OCI-LY7 (cell line): ENCODE results near the gene SRGAP2. TPM values are rescaled to one million over a fixed set of nuclear protein-coding genes. Genes with fewer than 3 reads are reported as not detected.
"Not testable (repeated sequence)": the region's sequence is repeated elsewhere in the genome, so short reads cannot be mapped to it uniquely, and the experiment has no call there.

Experiments used
- Bru-seq: library from RNA; stranded (reverse); fragments of 400-500 nt; gene quantifications from one replicate; lab custom pipeline; 2021; lab: Mats Ljungman, UMichigan
- BruChase-seq, 2 experiments: library from RNA; stranded (reverse); fragments of 400-500 nt; gene quantifications; one replicate each; lab custom pipeline; 2021; lab: Mats Ljungman, UMichigan
- BruUV-seq: library from RNA; stranded (reverse); fragments of 400-500 nt; replicated peaks from 2 replicates; lab custom pipeline; 2021; lab: Mats Ljungman, UMichigan
- CTCF ChIA-PET: fragments of 300-600 bp; sonication (Branson Sonifier 250); formaldehyde crosslinking; loops from one replicate; lab custom pipeline; 2022; ENCODE audit warnings: antibody characterized with exemption; ENCODE audit not compliant: unreplicated experiment; lab: Charles Lee
- POLR2A ChIA-PET: fragments of 300-600 bp; sonication (Branson Sonifier 250); formaldehyde crosslinking; loops from one replicate; lab custom pipeline; 2022; ENCODE audit warnings: antibody characterized with exemption; lab: Charles Lee
- DNase-seq: peaks from one replicate; pipeline ENCODE4 v3.0.0-alpha.2; 2015; ENCODE audit warnings: low spot score
- H2AFZ ChIP-seq: fragments of 200-600 bp; sonication (generic), shearing (Covaris generic); 2 replicates; pipeline ENCODE4 v1.6.1; 2014; ENCODE audit warnings: mild to moderate bottlenecking, antibody characterized with exemption, low read length, moderate library complexity
- H3K27ac ChIP-seq: fragments of 200-600 bp; sonication (generic); 2 replicates; pipeline ENCODE4 v1.5.1; 2014; ENCODE audit warnings: mixed run types, low read depth, mild to moderate bottlenecking, moderate library complexity, low read length, inconsistent platforms; ENCODE audit not compliant: poor library complexity, severe bottlenecking
- H3K36me3 ChIP-seq: fragments of 200-600 bp; sonication (generic); 2 replicates; pipeline ENCODE4 v1.6.1; 2014; ENCODE audit warnings: mild to moderate bottlenecking, antibody characterized with exemption, low read length, moderate library complexity, mixed read lengths; ENCODE audit not compliant: insufficient read depth
- H3K4me1 ChIP-seq: fragments of 200-600 bp; sonication (generic); 2 replicates; pipeline ENCODE4 v1.5.1; 2014; ENCODE audit warnings: mild to moderate bottlenecking, low read length; ENCODE audit not compliant: insufficient read depth, poor library complexity, severe bottlenecking
- H3K4me2 ChIP-seq: fragments of 200-600 bp; sonication (generic); 2 replicates; pipeline ENCODE4 v1.6.1; 2014; ENCODE audit warnings: mild to moderate bottlenecking, low read length
- H3K4me3 ChIP-seq: fragments of 200-600 bp; sonication (generic); 2 replicates; pipeline ENCODE4 v1.5.1; 2014; ENCODE audit warnings: mild to moderate bottlenecking, low read depth, low read length; ENCODE audit not compliant: poor library complexity, severe bottlenecking
- H3K79me2 ChIP-seq: fragments of 200-600 bp; sonication (generic); 2 replicates; pipeline ENCODE4 v1.6.1; 2016; ENCODE audit warnings: low read depth, mild to moderate bottlenecking, low read length, moderate library complexity, mixed read lengths; ENCODE audit not compliant: insufficient read depth
- H3K9me2 ChIP-seq: fragments of 200-600 bp; sonication (generic); 2 replicates; pipeline ENCODE4 v1.6.1; 2016; ENCODE audit warnings: mild to moderate bottlenecking, low read length, mixed read lengths; ENCODE audit not compliant: insufficient read depth
- H3K9me3 ChIP-seq: fragments of 200-600 bp; sonication (generic); 2 replicates; pipeline ENCODE4 v1.6.1; 2014; ENCODE audit warnings: mild to moderate bottlenecking, mixed run types, low read length, mixed read lengths
- H4K20me1 ChIP-seq: fragments of 200-600 bp; sonication (generic); 2 replicates; pipeline ENCODE4 v1.6.1; 2014; ENCODE audit warnings: mild to moderate bottlenecking, antibody characterized with exemption, low read length, moderate library complexity, mixed read lengths; ENCODE audit not compliant: insufficient read depth
- CTCF ChIP-seq: fragments of 200-600 bp; sonication (generic); conservative IDR thresholded peaks from 2 replicates; pipeline ENCODE4 v1.5.1; 2014; ENCODE audit warnings: mild to moderate bottlenecking, antibody characterized with exemption, low read length, moderate library complexity, mixed read lengths
- intact Hi-C: fragments of 100-400 bp; cut with micrococcal nuclease; formaldehyde crosslinking; loops from one replicate; pipeline ENCODE4 v1.10.0; 2022; ENCODE audit not compliant: unreplicated experiment
- long read RNA-seq: library from polyadenylated mRNA; stranded (forward); transcript quantifications from one replicate; pipeline ENCODE4 v2.0.0, GENCODE V29; 2022
- total RNA-seq, 2 experiments: library from RNA; depleted of rRNA in 1 of 2; stranded (reverse); fragments of >200 nt in 1 of 2; shearing (Covaris generic) in 1 of 2; gene quantifications; 2 replicates each; pipeline ENCODE4 v1.2.3, GENCODE V29; 2014 to 2022

The SRGAP2 gene
- total RNA-seq (2014; rRNA removed; shearing (Covaris generic)) (58.3 and 65.1 TPM in 2 replicates), total RNA-seq (2022) (82.5 and 90.1 TPM in 2 replicates), Bru-seq, nascent RNA (percentile 76 among the genes with signal in this experiment), BruChase-seq, experiment 1, labeled RNA remaining after a 6-hour chase (percentile 70 among the genes with signal in this experiment), BruChase-seq, experiment 2, labeled RNA remaining after a 2-hour chase (percentile 68 among the genes with signal in this experiment)
- long read RNA-seq, partial matches to known transcripts, result 1 of 60 reads
- long read RNA-seq, other reads (novel, unspliced or antisense), result 58 of 60 reads

- H3K27ac ChIP-seq, POLR2A ChIA-PET, H2AFZ ChIP-seq, H3K36me3 ChIP-seq, H4K20me1 ChIP-seq, H3K9me2 ChIP-seq, H3K4me1 ChIP-seq, H3K79me2 ChIP-seq, BruUV-seq, H3K9me3 ChIP-seq, CTCF ChIA-PET, intact Hi-C loops: not testable (repeated sequence)
- peak within 1 kb of the TSS; percentile 71 for H3K4me3 ChIP-seq
- peak within 1 kb of the TSS; percentile 32; the same call in 1 of the 2 replicates for H3K4me2 ChIP-seq
- DNase-seq, result peak; percentile 25
Observed at GRCh38 chr1:206203364-206204158, at the start of gene SRGAP2. Gene SRGAP2, plus strand, starts transcription at chr1:206203541. Its CDS starts 2,430 bp downstream, at chr1:206205971.

- TF ChIP-seq CTCF, result 0 out of 2 replicates have a peak, but pooled peaks have one; percentile 19
- H3K9me3 ChIP-seq, H2AFZ ChIP-seq, H4K20me1 ChIP-seq, H3K4me3 ChIP-seq, CTCF ChIA-PET, DNase-seq, H3K9me2 ChIP-seq, H3K36me3 ChIP-seq, BruUV-seq, POLR2A ChIA-PET, H3K4me1 ChIP-seq, H3K4me2 ChIP-seq, H3K27ac ChIP-seq, H3K79me2 ChIP-seq, intact Hi-C loops: not testable (repeated sequence)
Observed at GRCh38 chr1:206167350-206168029, 35.9 kb upstream of the SRGAP2 start.

GRCh38 chr1:206169794-206170193 lies 33.5 kb upstream of the SRGAP2 start:
- H2AFZ ChIP-seq, CTCF ChIA-PET, H3K79me2 ChIP-seq, H3K4me3 ChIP-seq, H4K20me1 ChIP-seq, POLR2A ChIA-PET, DNase-seq, H3K9me2 ChIP-seq, H3K36me3 ChIP-seq, BruUV-seq, H3K27ac ChIP-seq, H3K4me2 ChIP-seq, intact Hi-C loops, H3K9me3 ChIP-seq, H3K4me1 ChIP-seq: not testable (repeated sequence)

GRCh38 chr1:206173110-206173719 lies 30.1 kb upstream of the SRGAP2 start:
- BruUV-seq, H3K9me3 ChIP-seq, H3K4me2 ChIP-seq, intact Hi-C loops, H3K9me2 ChIP-seq, H3K36me3 ChIP-seq, DNase-seq, H3K27ac ChIP-seq, POLR2A ChIA-PET, H3K4me3 ChIP-seq, H3K79me2 ChIP-seq, H3K4me1 ChIP-seq, H2AFZ ChIP-seq, CTCF ChIA-PET, H4K20me1 ChIP-seq: not testable (repeated sequence)

GRCh38 chr1:206174182-206174868 lies 29.0 kb upstream of the SRGAP2 start:
- H3K4me3 ChIP-seq, DNase-seq, H3K4me2 ChIP-seq, H4K20me1 ChIP-seq, intact Hi-C loops, H3K4me1 ChIP-seq, CTCF ChIA-PET, H3K9me3 ChIP-seq, H3K79me2 ChIP-seq, H3K36me3 ChIP-seq, POLR2A ChIA-PET, H3K27ac ChIP-seq, H3K9me2 ChIP-seq, H2AFZ ChIP-seq, BruUV-seq: not testable (repeated sequence)
